GM19324 (cell line): Measurements from ENCODE around the gene PKNOX2.

Experiments used
- ATAC-seq: cut with Tn5 transposase; IDR thresholded peaks from one replicate; pipeline ENCODE4 v1.9.1; 2021; ENCODE audit warnings: mild to moderate bottlenecking, moderate library complexity; ENCODE audit not compliant: unreplicated experiment, low FRiP score

Gene PKNOX2

DNA sequence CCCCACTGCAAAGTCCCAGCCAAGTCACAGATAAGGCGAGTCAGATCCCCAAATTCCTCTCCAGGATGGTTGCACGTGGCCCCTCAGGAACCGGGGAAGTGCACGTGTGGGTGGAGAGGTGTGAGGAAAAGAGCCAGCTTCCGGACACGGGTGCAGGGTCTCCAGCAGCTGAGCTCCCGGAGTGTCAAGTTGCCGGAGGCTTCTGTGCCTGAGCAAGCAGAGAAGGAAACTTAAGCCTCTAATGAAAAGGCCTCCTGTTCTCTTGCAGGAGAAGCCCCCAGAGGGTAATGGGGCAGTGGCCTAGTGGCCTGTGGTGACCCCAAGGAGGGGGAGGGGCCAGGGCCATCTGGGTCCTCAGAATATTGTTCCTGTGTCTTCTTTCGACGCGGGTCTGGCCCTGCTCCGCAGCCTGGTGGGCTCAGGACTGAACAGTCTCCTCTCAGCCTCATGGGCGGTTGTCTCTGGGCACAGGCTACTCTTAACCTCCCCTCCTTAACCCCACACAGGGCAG, 183.6 kb downstream of the PKNOX2 start:
- ATAC-seq, result no peak

DNA sequence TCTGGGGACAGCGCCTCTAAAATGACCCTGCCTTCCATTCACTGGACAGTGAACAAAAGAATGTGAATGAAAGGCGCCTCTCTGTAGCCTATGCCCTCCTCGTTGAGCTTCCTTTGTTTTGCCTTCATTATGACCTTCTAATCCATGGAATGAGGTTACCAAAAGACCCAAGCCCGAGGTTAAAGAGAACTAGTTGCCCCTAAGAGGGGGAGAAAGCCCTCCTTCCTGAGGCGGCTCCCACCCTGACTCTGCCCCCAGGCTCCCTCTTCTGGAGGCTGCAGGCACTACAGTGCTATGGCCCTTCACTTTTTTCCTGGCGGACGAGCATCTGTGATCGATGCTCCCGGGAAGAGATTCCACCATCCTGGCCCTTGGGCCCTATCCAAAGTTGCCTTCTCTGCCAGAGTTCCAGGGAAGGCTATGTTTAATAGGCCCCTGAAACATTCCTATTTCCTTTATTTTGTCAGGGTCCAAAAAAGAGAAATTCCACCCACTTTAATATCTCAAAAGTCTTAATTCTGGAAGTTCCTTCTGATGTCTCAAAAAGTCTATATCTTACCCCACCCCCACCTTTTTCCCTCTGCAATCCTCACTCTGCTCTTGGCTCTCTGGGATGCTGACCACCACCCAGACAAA, 184.2 kb downstream of the PKNOX2 start:
- no peak for ATAC-seq

- no peak for ATAC-seq
These were observed 185.9 kb downstream of the PKNOX2 start for GRCh38 chr11:125350206-125351032.

GRCh38 chr11:125351033-125351867, 186.7 kb downstream of the PKNOX2 start:
- ATAC-seq, result no peak

DNA sequence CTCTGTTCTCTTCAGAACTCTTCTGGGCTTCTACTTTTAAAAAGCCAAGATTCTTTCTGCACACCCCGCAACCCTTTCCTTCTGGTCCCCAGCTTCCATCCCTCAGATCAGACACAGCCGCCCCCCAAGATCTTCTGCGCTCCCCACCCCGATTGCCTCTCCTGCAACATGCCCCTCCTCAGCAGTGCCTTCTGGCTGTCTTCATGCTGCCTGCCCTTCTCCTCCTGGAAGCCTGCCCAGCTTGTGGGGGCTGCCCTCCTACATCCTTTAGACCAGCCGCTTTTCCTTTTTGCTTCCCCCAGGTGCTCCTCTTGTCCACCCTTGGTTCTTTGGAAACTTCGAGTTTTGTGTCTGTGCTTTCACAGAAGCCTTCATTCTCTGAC, 187.3 kb downstream of the PKNOX2 start:
- ATAC-seq, result no peak

GRCh38 chr11:125356797-125357196, 192.2 kb downstream of the PKNOX2 start:
- no peak for ATAC-seq

- no peak for ATAC-seq
These were observed 193.0 kb downstream of the PKNOX2 start for GRCh38 chr11:125357551-125357950.

- no peak for ATAC-seq
These were observed 193.8 kb downstream of the PKNOX2 start for GRCh38 chr11:125358254-125358840.

GRCh38 chr11:125359130-125359529, 194.6 kb downstream of the PKNOX2 start:
- no peak for ATAC-seq

- no peak for ATAC-seq
These were observed 195.5 kb downstream of the PKNOX2 start for GRCh38 chr11:125360066-125360465.

- no peak for ATAC-seq
These were observed 199.7 kb downstream of the PKNOX2 start for GRCh38 chr11:125364121-125364826.

DNA sequence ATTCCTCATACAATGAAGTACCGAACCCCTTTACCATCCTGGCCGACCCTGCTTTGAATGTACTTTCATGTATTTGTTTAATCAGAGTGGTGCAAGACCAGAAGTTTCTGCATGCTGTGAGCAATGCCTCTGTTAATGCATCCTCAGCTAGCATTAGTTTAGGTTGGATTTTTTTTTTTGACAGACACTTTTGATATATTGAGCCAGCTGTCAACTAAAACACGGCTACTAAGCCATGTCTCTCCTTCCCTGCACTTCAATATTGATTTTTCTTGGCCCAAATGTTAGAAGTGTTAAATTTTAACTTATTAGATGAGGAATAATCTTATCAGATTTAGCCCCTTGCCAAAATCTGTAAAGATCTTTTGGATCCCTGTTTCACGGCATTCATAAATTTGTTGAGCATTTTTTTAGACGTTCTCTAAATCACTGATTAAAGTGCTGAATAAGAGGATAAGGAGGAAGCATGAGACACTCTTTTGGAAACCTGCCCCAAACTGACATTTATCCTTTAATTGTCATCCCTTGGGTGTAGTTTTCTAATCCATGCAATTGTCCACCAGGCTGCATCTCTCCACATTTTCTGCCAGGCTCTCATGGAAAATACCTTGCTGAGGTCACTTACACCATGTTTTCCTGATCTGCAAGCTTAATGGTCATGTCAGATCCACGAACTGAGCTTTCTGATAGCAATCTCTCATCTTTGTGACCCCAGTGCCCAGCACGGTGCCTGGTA, 200.8 kb downstream of the PKNOX2 start:
- ATAC-seq, result no peak

DNA sequence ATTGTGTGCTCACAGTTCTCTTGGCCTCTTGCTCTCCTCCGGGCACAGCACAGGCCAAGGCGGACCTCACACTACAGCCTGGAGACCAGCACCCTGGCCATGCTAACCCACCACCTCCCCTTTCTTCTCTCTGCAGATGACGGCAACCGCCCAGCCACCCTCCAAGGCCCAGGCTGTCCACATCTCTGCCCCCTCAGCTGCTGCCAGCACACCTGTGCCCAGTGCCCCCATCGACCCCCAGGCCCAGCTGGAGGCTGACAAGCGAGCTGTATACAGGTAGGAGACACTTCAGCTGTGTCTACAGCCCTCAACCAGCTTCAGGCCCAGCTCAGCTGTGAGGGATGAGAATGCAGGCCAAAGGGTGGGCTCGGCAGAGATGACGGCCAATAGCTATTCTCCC, 203.2 kb downstream of the PKNOX2 start:
- ATAC-seq, result no peak

DNA sequence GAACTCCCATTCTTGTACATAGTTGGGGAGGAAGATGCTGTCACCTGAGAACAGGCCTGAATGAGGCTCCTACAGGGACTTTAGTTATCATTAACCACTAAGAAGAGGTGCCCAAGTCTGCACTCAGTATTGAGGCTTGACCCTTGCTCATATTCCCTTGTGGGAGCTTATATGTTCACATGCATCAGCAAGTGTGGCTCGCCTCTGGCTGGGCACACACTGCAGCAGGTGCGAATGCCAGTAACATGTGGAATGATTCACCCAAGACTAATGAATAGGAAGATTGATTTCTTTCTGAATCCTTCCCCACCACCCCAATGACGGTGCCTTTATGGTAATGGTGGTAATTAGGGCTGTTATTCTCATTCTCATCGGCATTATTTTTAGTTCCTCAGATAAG, 204.2 kb downstream of the PKNOX2 start:
- ATAC-seq, result no peak

- no peak for ATAC-seq
These were observed 205.3 kb downstream of the PKNOX2 start for GRCh38 chr11:125369808-125370207.

GRCh38 chr11:125370561-125371389, 206.2 kb downstream of the PKNOX2 start:
- no peak for ATAC-seq

DNA sequence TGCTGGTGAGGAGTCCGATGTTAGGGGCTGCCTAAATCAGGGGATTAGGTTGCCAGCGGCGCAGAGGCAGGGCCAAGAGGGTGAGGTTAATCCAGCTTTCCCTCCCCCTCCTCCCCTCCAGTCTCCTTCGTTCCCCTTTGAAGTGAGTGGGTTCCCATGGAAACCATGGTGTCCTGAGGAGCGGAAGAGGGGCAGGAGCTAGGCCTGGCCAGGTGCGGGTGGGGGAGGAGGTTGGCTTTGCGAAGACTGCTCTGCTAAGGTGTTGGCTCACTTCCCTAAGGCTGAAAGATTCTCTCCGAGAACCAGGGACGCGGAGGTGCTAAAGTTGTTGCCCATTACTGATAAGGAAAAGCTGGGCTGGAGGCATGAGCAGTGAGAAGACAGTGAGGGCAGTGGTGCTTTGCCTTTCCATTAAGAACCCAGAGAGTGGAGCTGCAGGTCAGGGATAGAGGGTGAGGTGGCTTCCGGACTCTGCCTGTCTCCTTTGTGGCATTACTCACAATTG, 206.9 kb downstream of the PKNOX2 start:
- ATAC-seq, result no peak

- ATAC-seq, result no peak
These were observed 207.5 kb downstream of the PKNOX2 start for GRCh38 chr11:125372088-125372487.
